ENCODE results near the gene NYAP2.
A peak's percentile ranks its signal among the peaks of the same experiment; 100 is the strongest.

NYAP2 gene

GRCh38 chr2:225431105-225431863 lies 31.8 kb downstream of the NYAP2 start:
- H3K27me3 ChIP-seq (ENCODE audit: control insufficient read depth in 3 of 3, insufficient read depth in 3 of 3, low read depth in 1 of 3, low read length in 3 of 3): no peaks in the 10 kb centered on the region
- H3K9ac ChIP-seq (ENCODE audit: low read depth, low read length, poor library complexity): no peak overlapping the region
- no peak overlapping the region for H2AK5ac ChIP-seq (ENCODE audit: low read depth, low read length)
- no peak overlapping the region for H3K4me3 ChIP-seq (ENCODE audit: low read length in 2 of 2)
- H2BK120ac ChIP-seq (ENCODE audit: low read depth, low read length): no peak overlapping the region
- H2BK12ac ChIP-seq (ENCODE audit: low read length): no peak overlapping the region
- H3K36me3 ChIP-seq (replicated peaks in 1 of 2; ENCODE audit: control insufficient read depth in 2 of 2, insufficient read depth in 2 of 2, low read length in 2 of 2): no peaks in the 10 kb centered on the region
- no peak overlapping the region for H3K4me2 ChIP-seq (ENCODE audit: insufficient read depth, low read length, poor library complexity, severe bottlenecking)
- DNase-seq (ENCODE audit: low spot score): no peak
- no peak overlapping the region for H2AFZ ChIP-seq (ENCODE audit: low read length)
- H3K23ac ChIP-seq (ENCODE audit: low read depth, low read length, poor library complexity): no peak overlapping the region
- H2BK5ac ChIP-seq (ENCODE audit: low read length): no peak overlapping the region
- H4K91ac ChIP-seq (ENCODE audit: low read depth, low read length, poor library complexity): no peak overlapping the region
- no CpG with 5 or more reads among the region's 5 CpGs for WGBS, 2 donors (ENCODE audit: extremely low coverage in 2 of 2, insufficient read length in 2 of 2, insufficient replicate concordance in 1 of 2)
- no peak overlapping the region for H3K27ac ChIP-seq (replicated peaks; ENCODE audit: low read length)
- H3K14ac ChIP-seq (ENCODE audit: low read length): no peak overlapping the region
- no peak overlapping the region for H2BK15ac ChIP-seq (ENCODE audit: low read length)
- H3K9me3 ChIP-seq (replicated peaks in 1 of 2; ENCODE audit: control insufficient read depth in 2 of 2, insufficient read depth in 1 of 2, low read depth in 1 of 2, low read length in 2 of 2): no peaks in the 10 kb centered on the region
- H3K4me1 ChIP-seq (ENCODE audit: control insufficient read depth in 2 of 2, insufficient read depth in 1 of 2, low read depth in 1 of 2, low read length in 2 of 2): no peaks in the 10 kb centered on the region
- H3K79me1 ChIP-seq (ENCODE audit: low read depth, low read length): no peaks in the 10 kb centered on the region
- no peak overlapping the region for H3K18ac ChIP-seq (ENCODE audit: low read length)
- H3K4ac ChIP-seq (ENCODE audit: low read length): no peak overlapping the region
- no peak overlapping the region for H4K8ac ChIP-seq (ENCODE audit: low read depth, low read length)

- no peak overlapping the region for H2BK15ac ChIP-seq (ENCODE audit: low read length)
- H4K91ac ChIP-seq (ENCODE audit: low read depth, low read length, poor library complexity): no peak overlapping the region
- H2BK5ac ChIP-seq (ENCODE audit: low read length): no peak overlapping the region
- no peak overlapping the region for H2AK5ac ChIP-seq (ENCODE audit: low read depth, low read length)
- no peak overlapping the region for H4K8ac ChIP-seq (ENCODE audit: low read depth, low read length)
- no peaks in the 10 kb centered on the region for H3K27me3 ChIP-seq (ENCODE audit: control insufficient read depth in 3 of 3, insufficient read depth in 3 of 3, low read depth in 1 of 3, low read length in 3 of 3)
- H3K9ac ChIP-seq (ENCODE audit: low read depth, low read length, poor library complexity): no peak overlapping the region
- H3K9me3 ChIP-seq (replicated peaks in 1 of 2; ENCODE audit: control insufficient read depth in 2 of 2, insufficient read depth in 1 of 2, low read depth in 1 of 2, low read length in 2 of 2): no peaks in the 10 kb centered on the region
- H3K23ac ChIP-seq (ENCODE audit: low read depth, low read length, poor library complexity): no peak overlapping the region
- H2BK120ac ChIP-seq (ENCODE audit: low read depth, low read length): no peak overlapping the region
- no peak overlapping the region for H3K14ac ChIP-seq (ENCODE audit: low read length)
- no peak overlapping the region for H3K18ac ChIP-seq (ENCODE audit: low read length)
- DNase-seq (ENCODE audit: low spot score): peak; percentile 4
- no CpG with 5 or more reads among the region's 4 CpGs for WGBS, 2 donors (ENCODE audit: extremely low coverage in 2 of 2, insufficient read length in 2 of 2, insufficient replicate concordance in 1 of 2)
- H3K4ac ChIP-seq (ENCODE audit: low read length): no peak overlapping the region
- H3K4me3 ChIP-seq (ENCODE audit: low read length in 2 of 2): no peak overlapping the region
- H2AFZ ChIP-seq (ENCODE audit: low read length): no peak overlapping the region
- no peak overlapping the region for H2BK12ac ChIP-seq (ENCODE audit: low read length)
- no peaks in the 10 kb centered on the region for H3K4me1 ChIP-seq (ENCODE audit: control insufficient read depth in 2 of 2, insufficient read depth in 1 of 2, low read depth in 1 of 2, low read length in 2 of 2)
- no peak overlapping the region for H3K27ac ChIP-seq (replicated peaks; ENCODE audit: low read length)
- H3K79me1 ChIP-seq (ENCODE audit: low read depth, low read length): no peaks in the 10 kb centered on the region
- H3K36me3 ChIP-seq (replicated peaks in 1 of 2; ENCODE audit: control insufficient read depth in 2 of 2, insufficient read depth in 2 of 2, low read length in 2 of 2): no peaks in the 10 kb centered on the region
- H3K4me2 ChIP-seq (ENCODE audit: insufficient read depth, low read length, poor library complexity, severe bottlenecking): no peak overlapping the region
These were observed 34.5 kb downstream of the NYAP2 start for GRCh38 chr2:225434014-225434413.

GRCh38 chr2:225437319-225437718 lies 37.8 kb downstream of the NYAP2 start:
- Histone ChIP-seq H3K9ac (ENCODE audit: low read depth, low read length, poor library complexity) (no peak overlapping the region), H2BK12ac (ENCODE audit: low read length) (no peak overlapping the region), H4K91ac (ENCODE audit: low read depth, low read length, poor library complexity) (no peak overlapping the region), H2AK5ac (ENCODE audit: low read depth, low read length) (no peak overlapping the region), H3K27me3 (ENCODE audit: control insufficient read depth in 3 of 3, insufficient read depth in 3 of 3, low read depth in 1 of 3, low read length in 3 of 3) (no peaks in the 10 kb centered on the region), H3K9me3 (replicated peaks in 1 of 2; ENCODE audit: control insufficient read depth in 2 of 2, insufficient read depth in 1 of 2, low read depth in 1 of 2, low read length in 2 of 2) (no peaks in the 10 kb centered on the region), H3K4me3 (ENCODE audit: low read length in 2 of 2) (no peak overlapping the region), H3K36me3 (replicated peaks in 1 of 2; ENCODE audit: control insufficient read depth in 2 of 2, insufficient read depth in 2 of 2, low read length in 2 of 2) (no peaks in the 10 kb centered on the region), H3K4me1 (ENCODE audit: control insufficient read depth in 2 of 2, insufficient read depth in 1 of 2, low read depth in 1 of 2, low read length in 2 of 2) (no peaks in the 10 kb centered on the region), H3K23ac (ENCODE audit: low read depth, low read length, poor library complexity) (no peak overlapping the region), H2BK15ac (ENCODE audit: low read length) (no peak overlapping the region), H3K14ac (ENCODE audit: low read length) (no peak overlapping the region), H2BK5ac (ENCODE audit: low read length) (no peak overlapping the region), H3K18ac (ENCODE audit: low read length) (no peak overlapping the region), H3K27ac (replicated peaks; ENCODE audit: low read length) (no peak overlapping the region), H2AFZ (ENCODE audit: low read length) (no peak overlapping the region), H3K4ac (ENCODE audit: low read length) (no peak overlapping the region), H3K79me1 (ENCODE audit: low read depth, low read length) (no peaks in the 10 kb centered on the region), H4K8ac (ENCODE audit: low read depth, low read length) (no peak overlapping the region), H3K4me2 (ENCODE audit: insufficient read depth, low read length, poor library complexity, severe bottlenecking) (no peak overlapping the region), H2BK120ac (ENCODE audit: low read depth, low read length) (no peak overlapping the region)
- no CpG with 5 or more reads among the region's 1 CpG for WGBS, 2 donors (ENCODE audit: extremely low coverage in 2 of 2, insufficient read length in 2 of 2, insufficient replicate concordance in 1 of 2)
- DNase-seq (ENCODE audit: low spot score): no peak

- no peak overlapping the region for H2BK120ac ChIP-seq (ENCODE audit: low read depth, low read length)
- no peak overlapping the region for H3K27ac ChIP-seq (replicated peaks; ENCODE audit: low read length)
- H3K36me3 ChIP-seq (replicated peaks in 1 of 2; ENCODE audit: control insufficient read depth in 2 of 2, insufficient read depth in 2 of 2, low read length in 2 of 2): no peaks in the 10 kb centered on the region
- no peak overlapping the region for H2AFZ ChIP-seq (ENCODE audit: low read length)
- no peak overlapping the region for H3K4me2 ChIP-seq (ENCODE audit: insufficient read depth, low read length, poor library complexity, severe bottlenecking)
- no peak overlapping the region for H4K91ac ChIP-seq (ENCODE audit: low read depth, low read length, poor library complexity)
- no peak overlapping the region for H2BK5ac ChIP-seq (ENCODE audit: low read length)
- H3K27me3 ChIP-seq (ENCODE audit: control insufficient read depth in 3 of 3, insufficient read depth in 3 of 3, low read depth in 1 of 3, low read length in 3 of 3): no peaks in the 10 kb centered on the region
- no peak overlapping the region for H2AK5ac ChIP-seq (ENCODE audit: low read depth, low read length)
- no peaks in the 10 kb centered on the region for H3K4me1 ChIP-seq (ENCODE audit: control insufficient read depth in 2 of 2, insufficient read depth in 1 of 2, low read depth in 1 of 2, low read length in 2 of 2)
- no peak overlapping the region for H4K8ac ChIP-seq (ENCODE audit: low read depth, low read length)
- H3K9me3 ChIP-seq (replicated peaks in 1 of 2; ENCODE audit: control insufficient read depth in 2 of 2, insufficient read depth in 1 of 2, low read depth in 1 of 2, low read length in 2 of 2): no peaks in the 10 kb centered on the region
- no peak overlapping the region for H3K18ac ChIP-seq (ENCODE audit: low read length)
- H2BK12ac ChIP-seq (ENCODE audit: low read length): no peak overlapping the region
- H3K4me3 ChIP-seq (ENCODE audit: low read length in 2 of 2): no peak overlapping the region
- no peaks in the 10 kb centered on the region for H3K79me1 ChIP-seq (ENCODE audit: low read depth, low read length)
- H3K23ac ChIP-seq (ENCODE audit: low read depth, low read length, poor library complexity): no peak overlapping the region
- no peak overlapping the region for H3K4ac ChIP-seq (ENCODE audit: low read length)
- WGBS, 2 donors (ENCODE audit: extremely low coverage in 2 of 2, insufficient read length in 2 of 2, insufficient replicate concordance in 1 of 2): no CpG with 5 or more reads among the region's 1 CpG
- H3K9ac ChIP-seq (ENCODE audit: low read depth, low read length, poor library complexity): no peak overlapping the region
- no peak for DNase-seq (ENCODE audit: low spot score)
- no peak overlapping the region for H3K14ac ChIP-seq (ENCODE audit: low read length)
- no peak overlapping the region for H2BK15ac ChIP-seq (ENCODE audit: low read length)
These were observed 38.7 kb downstream of the NYAP2 start for GRCh38 chr2:225438248-225438647.
